ENCODE measurements around the gene APLF.
A peak's percentile ranks its signal among the peaks of the same experiment; 100 is the strongest.

Gene APLF, protein sequence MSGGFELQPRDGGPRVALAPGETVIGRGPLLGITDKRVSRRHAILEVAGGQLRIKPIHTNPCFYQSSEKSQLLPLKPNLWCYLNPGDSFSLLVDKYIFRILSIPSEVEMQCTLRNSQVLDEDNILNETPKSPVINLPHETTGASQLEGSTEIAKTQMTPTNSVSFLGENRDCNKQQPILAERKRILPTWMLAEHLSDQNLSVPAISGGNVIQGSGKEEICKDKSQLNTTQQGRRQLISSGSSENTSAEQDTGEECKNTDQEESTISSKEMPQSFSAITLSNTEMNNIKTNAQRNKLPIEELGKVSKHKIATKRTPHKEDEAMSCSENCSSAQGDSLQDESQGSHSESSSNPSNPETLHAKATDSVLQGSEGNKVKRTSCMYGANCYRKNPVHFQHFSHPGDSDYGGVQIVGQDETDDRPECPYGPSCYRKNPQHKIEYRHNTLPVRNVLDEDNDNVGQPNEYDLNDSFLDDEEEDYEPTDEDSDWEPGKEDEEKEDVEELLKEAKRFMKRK

DNA sequence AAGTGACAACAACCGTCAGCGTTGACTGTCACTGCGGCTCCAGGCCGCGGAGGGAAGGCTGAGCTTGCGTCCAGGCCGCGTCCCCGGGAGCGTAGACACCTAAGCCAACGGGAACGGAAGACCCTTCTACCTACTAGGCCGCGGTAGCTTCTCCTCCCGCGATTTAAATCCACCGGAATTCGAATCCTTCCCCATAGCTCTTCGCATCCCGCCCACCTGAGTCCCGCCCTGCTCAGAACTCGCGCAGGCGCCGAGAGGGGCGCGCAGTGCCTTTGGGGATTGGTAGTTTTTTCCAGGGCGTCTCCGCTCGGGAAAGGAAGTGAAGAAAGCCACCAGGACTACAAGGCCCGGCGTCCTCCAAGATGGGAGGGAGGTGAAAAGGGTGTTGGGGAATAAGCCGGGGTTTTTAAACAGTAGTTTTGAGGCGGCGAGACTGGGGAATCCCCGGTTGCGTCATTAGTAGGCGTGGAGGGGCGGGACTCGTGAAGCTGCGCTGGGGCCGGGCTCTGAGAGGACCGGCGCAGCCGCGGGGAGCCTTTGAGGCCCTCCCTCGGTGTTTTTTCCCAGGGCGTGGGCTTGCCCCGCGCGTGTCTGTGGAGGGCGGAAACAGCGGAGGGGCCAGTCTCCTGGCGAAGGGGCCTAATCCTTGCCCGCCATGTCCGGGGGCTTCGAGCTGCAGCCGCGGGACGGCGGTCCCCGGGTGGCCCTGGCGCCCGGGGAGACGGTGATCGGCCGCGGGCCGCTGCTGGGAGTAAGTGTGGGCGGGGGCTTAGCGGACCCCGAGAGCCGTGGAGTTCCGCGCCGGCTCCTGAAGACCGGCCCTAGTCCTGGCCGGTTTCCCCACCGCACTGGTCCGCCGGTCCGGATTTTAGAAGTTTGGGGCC is at the start of gene APLF, which contains the start of gene FBXO48:
Gene APLF (plus strand): TSS at position 509 of the 884 bp plus-strand sequence. CDS start 147 bp downstream, at position 656.
Gene FBXO48 (minus strand): TSS at position 218 of the 884 bp plus-strand sequence. CDS start 2,149 bp downstream, outside the sequence.
- no peaks in the 10 kb centered on the region for H3F3A ChIP-seq (ENCODE audit: insufficient read depth, low read length)
- no peaks in the 10 kb centered on the region for H4K20me1 ChIP-seq (ENCODE audit: insufficient read depth, low read length)
- H3K36me3 ChIP-seq (ENCODE audit: insufficient read depth, low read length) = no peaks in the 10 kb centered on the region
- peak within 1 kb of the TSS; percentile 87 for H3K4me2 ChIP-seq (ENCODE audit: low read length)
- TF ChIP-seq, protein P1, sequence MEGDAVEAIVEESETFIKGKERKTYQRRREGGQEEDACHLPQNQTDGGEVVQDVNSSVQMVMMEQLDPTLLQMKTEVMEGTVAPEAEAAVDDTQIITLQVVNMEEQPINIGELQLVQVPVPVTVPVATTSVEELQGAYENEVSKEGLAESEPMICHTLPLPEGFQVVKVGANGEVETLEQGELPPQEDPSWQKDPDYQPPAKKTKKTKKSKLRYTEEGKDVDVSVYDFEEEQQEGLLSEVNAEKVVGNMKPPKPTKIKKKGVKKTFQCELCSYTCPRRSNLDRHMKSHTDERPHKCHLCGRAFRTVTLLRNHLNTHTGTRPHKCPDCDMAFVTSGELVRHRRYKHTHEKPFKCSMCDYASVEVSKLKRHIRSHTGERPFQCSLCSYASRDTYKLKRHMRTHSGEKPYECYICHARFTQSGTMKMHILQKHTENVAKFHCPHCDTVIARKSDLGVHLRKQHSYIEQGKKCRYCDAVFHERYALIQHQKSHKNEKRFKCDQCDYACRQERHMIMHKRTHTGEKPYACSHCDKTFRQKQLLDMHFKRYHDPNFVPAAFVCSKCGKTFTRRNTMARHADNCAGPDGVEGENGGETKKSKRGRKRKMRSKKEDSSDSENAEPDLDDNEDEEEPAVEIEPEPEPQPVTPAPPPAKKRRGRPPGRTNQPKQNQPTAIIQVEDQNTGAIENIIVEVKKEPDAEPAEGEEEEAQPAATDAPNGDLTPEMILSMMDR (IDR thresholded peaks at IDR 0.05; ENCODE audit: low read length) = no peak
- no peak for TF ChIP-seq EZH2 (IDR thresholded peaks at IDR 0.05; ENCODE audit: borderline replicate concordance, low read length)
- peaks cover 34% of the 10 kb centered on the region for H3K4me1 ChIP-seq (ENCODE audit: insufficient read depth, low read length, severe bottlenecking)
- no peaks in the 10 kb centered on the region for H3K79me2 ChIP-seq (ENCODE audit: insufficient read depth, low read length)
- peak within 1 kb of the TSS; percentile 81 for H3K4me3 ChIP-seq (ENCODE audit: low read depth, low read length, poor library complexity, severe bottlenecking)
- no peaks in the 10 kb centered on the region for H3K9me3 ChIP-seq (ENCODE audit: low read length)
- H2AFZ ChIP-seq (ENCODE audit: low read length) = peak within 1 kb of the TSS; percentile 62
- no peaks in the 10 kb centered on the region for H3K27me3 ChIP-seq (ENCODE audit: insufficient read depth, low read length)
- H3K9me2 ChIP-seq (ENCODE audit: low read depth, low read length) = no peaks in the 10 kb centered on the region
- H3K9ac ChIP-seq (ENCODE audit: low read length) = peak within 1 kb of the TSS; percentile 95
- peak within 1 kb of the TSS; percentile 41 for H3K27ac ChIP-seq (ENCODE audit: low read depth, low read length, poor library complexity, severe bottlenecking)

DNA sequence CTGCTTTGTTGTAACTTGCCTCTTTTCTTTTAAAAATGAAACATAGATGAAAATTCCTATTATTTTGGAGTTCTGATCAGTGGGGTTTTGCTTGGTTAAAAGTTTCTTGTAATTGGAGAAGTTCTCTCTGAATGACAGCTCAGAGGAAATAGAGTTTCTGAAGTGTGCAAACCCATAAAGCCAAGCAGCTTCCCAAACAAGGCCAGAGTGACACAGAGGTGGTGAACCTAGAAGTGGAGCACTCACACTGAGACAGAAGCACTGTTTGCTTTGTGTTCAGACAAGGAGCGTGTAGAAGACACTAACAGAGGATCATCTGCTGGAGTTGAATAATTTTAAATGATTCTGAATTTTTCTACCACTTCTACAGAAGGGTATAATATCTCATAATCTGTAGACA is 49.5 kb upstream of the APLF start:
- Histone ChIP-seq H3F3A (ENCODE audit: insufficient read depth, low read length) (no peaks in the 10 kb centered on the region), H3K4me2 (ENCODE audit: low read length) (no peak overlapping the region), H4K20me1 (ENCODE audit: insufficient read depth, low read length) (no peaks in the 10 kb centered on the region), H3K9ac (ENCODE audit: low read length) (no peak overlapping the region), H3K9me2 (ENCODE audit: low read depth, low read length) (no peaks in the 10 kb centered on the region), H3K27me3 (ENCODE audit: insufficient read depth, low read length) (no peaks in the 10 kb centered on the region), H3K9me3 (ENCODE audit: low read length) (0 out of 2 replicates have a peak, but pooled peaks cover 3% of the 10 kb centered on the region), H3K79me2 (ENCODE audit: insufficient read depth, low read length) (no peaks in the 10 kb centered on the region), H3K4me1 (ENCODE audit: insufficient read depth, low read length, severe bottlenecking) (peaks cover 20% of the 10 kb centered on the region), H3K27ac (ENCODE audit: low read depth, low read length, poor library complexity, severe bottlenecking) (peak overlapping the region; percentile 41), H3K36me3 (ENCODE audit: insufficient read depth, low read length) (no peaks in the 10 kb centered on the region), H3K4me3 (ENCODE audit: low read depth, low read length, poor library complexity, severe bottlenecking) (no peak overlapping the region), H2AFZ (ENCODE audit: low read length) (peak overlapping the region; percentile 81; the same call in 1 of the 2 replicates)
- TF ChIP-seq EZH2 (IDR thresholded peaks at IDR 0.05; ENCODE audit: borderline replicate concordance, low read length) = no peak
- TF ChIP-seq, protein P1 (IDR thresholded peaks at IDR 0.05; ENCODE audit: low read length) = no peak

DNA sequence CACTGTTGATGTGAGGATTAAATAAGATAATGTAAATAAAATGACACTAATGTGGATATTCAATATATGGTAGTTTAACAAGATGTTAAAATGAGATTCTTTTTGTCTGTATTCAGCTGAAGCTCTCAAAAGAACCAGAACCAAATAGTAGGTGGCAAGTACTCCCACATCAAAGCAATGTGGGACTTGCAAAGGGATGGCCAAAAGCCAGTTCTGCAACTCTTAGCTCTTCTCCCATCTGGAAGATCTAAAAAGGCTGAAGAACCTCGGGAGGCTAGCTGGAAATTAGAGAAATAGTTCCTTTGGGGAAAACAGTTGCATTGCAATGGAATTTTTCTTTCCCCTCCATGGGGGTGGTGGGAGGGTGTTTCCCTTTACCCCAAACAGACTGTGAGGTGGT is 49.0 kb upstream of the APLF start:
- Histone ChIP-seq H3K27me3 (ENCODE audit: insufficient read depth, low read length) (no peaks in the 10 kb centered on the region), H3K4me2 (ENCODE audit: low read length) (no peak overlapping the region), H2AFZ (ENCODE audit: low read length) (no peak overlapping the region), H3K9me2 (ENCODE audit: low read depth, low read length) (no peaks in the 10 kb centered on the region), H4K20me1 (ENCODE audit: insufficient read depth, low read length) (no peaks in the 10 kb centered on the region), H3K79me2 (ENCODE audit: insufficient read depth, low read length) (no peaks in the 10 kb centered on the region), H3K4me1 (ENCODE audit: insufficient read depth, low read length, severe bottlenecking) (peaks cover 22% of the 10 kb centered on the region), H3K27ac (ENCODE audit: low read depth, low read length, poor library complexity, severe bottlenecking) (peak overlapping the region; percentile 41), H3K9ac (ENCODE audit: low read length) (no peak overlapping the region), H3K4me3 (ENCODE audit: low read depth, low read length, poor library complexity, severe bottlenecking) (no peak overlapping the region), H3K9me3 (ENCODE audit: low read length) (0 out of 2 replicates have a peak, but pooled peaks cover 3% of the 10 kb centered on the region), H3K36me3 (ENCODE audit: insufficient read depth, low read length) (no peaks in the 10 kb centered on the region), H3F3A (ENCODE audit: insufficient read depth, low read length) (no peaks in the 10 kb centered on the region)
- no peak for TF ChIP-seq EZH2 (IDR thresholded peaks at IDR 0.05; ENCODE audit: borderline replicate concordance, low read length)
- TF ChIP-seq, protein P1 (IDR thresholded peaks at IDR 0.05; ENCODE audit: low read length) = no peak
